ENCODE data around the gene OR2F2.

Gene OR2F2

GRCh38 chr7:143979359-143979758 is 44.3 kb downstream of the OR2F2 start:
- H3K4me1 ChIP-seq (ENCODE audit: low read length) = no peaks in the 10 kb centered on the region
- TF ChIP-seq EZH2phosphoT487 (IDR thresholded peaks at IDR 0.05; ENCODE audit: low read length) = no peak
- TF ChIP-seq EZH2 (optimal IDR thresholded peaks at IDR 0.05; ENCODE audit: low read depth, low read length) = no peak
- TF ChIP-seq CTCF (IDR thresholded peaks at IDR 0.05; ENCODE audit: low read length) = no peak
- H3K36me3 ChIP-seq (replicated peaks; ENCODE audit: insufficient read depth, low read length) = no peaks in the 10 kb centered on the region
- no peaks in the 10 kb centered on the region for H4K20me1 ChIP-seq (ENCODE audit: insufficient read depth, low read length)
- no peak overlapping the region for H3K27ac ChIP-seq (ENCODE audit: low read length)
- no peak for DNase-seq
- no peaks in the 10 kb centered on the region for H3K9me2 ChIP-seq (replicated peaks; ENCODE audit: insufficient read depth, low read length)
- H3K9me3 ChIP-seq (replicated peaks; ENCODE audit: insufficient read depth, low read length) = no peaks in the 10 kb centered on the region
- H3F3A ChIP-seq (ENCODE audit: insufficient read depth, low read length) = no peaks in the 10 kb centered on the region
- no peak overlapping the region for H2AFZ ChIP-seq (ENCODE audit: low read length)
- H3K9ac ChIP-seq (ENCODE audit: low read length) = no peak overlapping the region
- H3K4me3 ChIP-seq (ENCODE audit: low read length) = no peak overlapping the region
- no peaks in the 10 kb centered on the region for H3K27me3 ChIP-seq (replicated peaks; ENCODE audit: insufficient read depth, low read length)
- no peaks in the 10 kb centered on the region for H3K79me2 ChIP-seq (ENCODE audit: low read length)
- no peak overlapping the region for H3K4me2 ChIP-seq (ENCODE audit: low read depth, low read length)

- no peak overlapping the region for H3K27ac ChIP-seq (ENCODE audit: low read length)
- no peaks in the 10 kb centered on the region for H3K27me3 ChIP-seq (replicated peaks; ENCODE audit: insufficient read depth, low read length)
- H3K36me3 ChIP-seq (replicated peaks; ENCODE audit: insufficient read depth, low read length) = no peaks in the 10 kb centered on the region
- H2AFZ ChIP-seq (ENCODE audit: low read length) = no peak overlapping the region
- no peak overlapping the region for H3K4me2 ChIP-seq (ENCODE audit: low read depth, low read length)
- H3K4me3 ChIP-seq (ENCODE audit: low read length) = no peak overlapping the region
- no peaks in the 10 kb centered on the region for H3K9me3 ChIP-seq (replicated peaks; ENCODE audit: insufficient read depth, low read length)
- no peaks in the 10 kb centered on the region for H4K20me1 ChIP-seq (ENCODE audit: insufficient read depth, low read length)
- no peaks in the 10 kb centered on the region for H3F3A ChIP-seq (ENCODE audit: insufficient read depth, low read length)
- H3K9ac ChIP-seq (ENCODE audit: low read length) = no peak overlapping the region
- H3K79me2 ChIP-seq (ENCODE audit: low read length) = no peaks in the 10 kb centered on the region
- H3K9me2 ChIP-seq (replicated peaks; ENCODE audit: insufficient read depth, low read length) = no peaks in the 10 kb centered on the region
- no peaks in the 10 kb centered on the region for H3K4me1 ChIP-seq (ENCODE audit: low read length)
- TF ChIP-seq EZH2phosphoT487 (IDR thresholded peaks at IDR 0.05; ENCODE audit: low read length) (no peak), EZH2 (optimal IDR thresholded peaks at IDR 0.05; ENCODE audit: low read depth, low read length) (no peak), CTCF (IDR thresholded peaks at IDR 0.05; ENCODE audit: low read length) (no peak)
- no peak for DNase-seq
Observed at GRCh38 chr7:143979998-143980397, 45.0 kb downstream of the OR2F2 start.

- Histone ChIP-seq H3K9me2 (replicated peaks; ENCODE audit: insufficient read depth, low read length) (no peaks in the 10 kb centered on the region), H3K4me2 (ENCODE audit: low read depth, low read length) (no peak overlapping the region), H4K20me1 (ENCODE audit: insufficient read depth, low read length) (no peaks in the 10 kb centered on the region), H3K4me1 (ENCODE audit: low read length) (no peaks in the 10 kb centered on the region), H3K27ac (ENCODE audit: low read length) (no peak overlapping the region), H2AFZ (ENCODE audit: low read length) (no peak overlapping the region), H3K36me3 (replicated peaks; ENCODE audit: insufficient read depth, low read length) (no peaks in the 10 kb centered on the region), H3K9ac (ENCODE audit: low read length) (no peak overlapping the region), H3K4me3 (ENCODE audit: low read length) (no peak overlapping the region), H3K27me3 (replicated peaks; ENCODE audit: insufficient read depth, low read length) (no peaks in the 10 kb centered on the region), H3K9me3 (replicated peaks; ENCODE audit: insufficient read depth, low read length) (no peaks in the 10 kb centered on the region), H3K79me2 (ENCODE audit: low read length) (no peaks in the 10 kb centered on the region), H3F3A (ENCODE audit: insufficient read depth, low read length) (no peaks in the 10 kb centered on the region)
- TF ChIP-seq EZH2phosphoT487 (IDR thresholded peaks at IDR 0.05; ENCODE audit: low read length) = no peak
- DNase-seq = no peak
Observed at GRCh38 chr7:143980746-143981510, 45.9 kb downstream of the OR2F2 start.

GRCh38 chr7:143983960-143984359 is 48.9 kb downstream of the OR2F2 start:
- no peaks in the 10 kb centered on the region for H3K27me3 ChIP-seq (replicated peaks; ENCODE audit: insufficient read depth, low read length)
- 0 out of 2 replicates have a peak, but pooled peaks cover 6% of the 10 kb centered on the region for H3K4me1 ChIP-seq (ENCODE audit: low read length)
- no peaks in the 10 kb centered on the region for H4K20me1 ChIP-seq (ENCODE audit: insufficient read depth, low read length)
- no peaks in the 10 kb centered on the region for H3K9me2 ChIP-seq (replicated peaks; ENCODE audit: insufficient read depth, low read length)
- DNase-seq = no peak
- H3K4me3 ChIP-seq (ENCODE audit: low read length) = no peak overlapping the region
- no peaks in the 10 kb centered on the region for H3F3A ChIP-seq (ENCODE audit: insufficient read depth, low read length)
- no peaks in the 10 kb centered on the region for H3K79me2 ChIP-seq (ENCODE audit: low read length)
- H3K4me2 ChIP-seq (ENCODE audit: low read depth, low read length) = no peak overlapping the region
- no peak overlapping the region for H3K27ac ChIP-seq (ENCODE audit: low read length)
- no peak overlapping the region for H3K9ac ChIP-seq (ENCODE audit: low read length)
- TF ChIP-seq CTCF (IDR thresholded peaks at IDR 0.05; ENCODE audit: low read length) = no peak
- H2AFZ ChIP-seq (ENCODE audit: low read length) = no peak overlapping the region
- H3K36me3 ChIP-seq (replicated peaks; ENCODE audit: insufficient read depth, low read length) = no peaks in the 10 kb centered on the region
- no peaks in the 10 kb centered on the region for H3K9me3 ChIP-seq (replicated peaks; ENCODE audit: insufficient read depth, low read length)

Measured in MM.1S (cell line).